ENCODE results near the gene KCNJ10.

- TF ChIP-seq CTCF (IDR thresholded peaks at IDR 0.05; ENCODE audit: insufficient read depth, low read length, poor library complexity, severe bottlenecking), result no peak
- TF ChIP-seq EZH2phosphoT487 (conservative IDR thresholded peaks at IDR 0.05; ENCODE audit: low read length), result no peak
Observed at GRCh38 chr1:159982280-159982679, 87.7 kb downstream of the KCNJ10 start.
